ENCODE measurements around the gene LRRK2. TPM values are rescaled to one million over a fixed set of nuclear protein-coding genes. Genes with fewer than 3 reads are reported as not detected.

LRRK2 gene
- total and polyA plus RNA-seq, 10 of the 15 experiments (the other 5 are each of a cell fraction or from before 2014, with no cell fraction given), result 0.80 to 32.6 (median 1.4) TPM

GRCh38 chr12:40238979-40239378 is 14.2 kb downstream of the LRRK2 start:
- Histone ChIP-seq H3K36me3 (ENCODE audit: control insufficient read depth in 2 of 2, insufficient read depth in 2 of 2, low read length in 1 of 2) (no peaks in the 10 kb centered on the region), H3K79me2 (ENCODE audit: control insufficient read depth, insufficient read depth, low read length) (no peaks in the 10 kb centered on the region), H3K4me3 (no peak overlapping the region), H3K27me3 (replicated peaks in 1 of 2; ENCODE audit: control insufficient read depth in 2 of 2, insufficient read depth in 2 of 2, low read length in 1 of 2) (no peaks in the 10 kb centered on the region), H3K9ac (ENCODE audit: control insufficient read depth, insufficient read depth, low read length) (no peak overlapping the region), H2AFZ (ENCODE audit: control insufficient read depth, low read depth, low read length) (no peak overlapping the region), H4K20me1 (ENCODE audit: control insufficient read depth, insufficient read depth) (no peaks in the 10 kb centered on the region), H3K27ac (ENCODE audit: control insufficient read depth, insufficient read depth) (no peak overlapping the region), H3K4me1 (ENCODE audit: control insufficient read depth, insufficient read depth, low read length) (no peaks in the 10 kb centered on the region), H3K9me3 (replicated peaks; ENCODE audit: control insufficient read depth, insufficient read depth, low read length) (no peaks in the 10 kb centered on the region; the same call in 2 of the 3 replicates), H3K4me2 (ENCODE audit: control insufficient read depth, insufficient read depth) (no peak overlapping the region)
- intact Hi-C loops (cut with micrococcal nuclease; ENCODE audit: unreplicated experiment) (no loop called here), in situ Hi-C loops (cut with MboI) (no loop called here)
- 89% methylated on average over 5 of the region's 5 CpGs for WGBS (ENCODE audit: insufficient coverage, insufficient replicate concordance, low lambda C conversion rate, missing lambda C conversion rate)
- ATAC-seq (no peak), DNase-seq (ENCODE audit: low read depth, low spot score) (no peak), FAIRE-seq (no peak)
- ChIA-PET POLR2A (interaction anchor here (1.5 to 2.1 kb wide), 2 partner anchors 9 to 10 kb away, joined by 3 to 6 read pairs; no protein-coding TSS in a partner anchor), CTCF (interaction anchor here (0.9 to 1.8 kb wide), 4 partner anchors 10 to 86 kb away, joined by 3 to 6 read pairs (median 4); no protein-coding TSS in a partner anchor), SMC1A (ENCODE audit: uncharacterized antibody, unreplicated experiment) (interaction anchor here (1.0 to 1.4 kb wide), 5 partner anchors 10 to 63 kb away, joined by 3 to 8 read pairs (median 4); no protein-coding TSS in a partner anchor), RAD21 (ENCODE audit: unreplicated experiment) (no interaction called here)
- no TSS peak for BruUV-seq (replicated peaks)
- TF ChIP-seq HDAC2 (IDR thresholded peaks at IDR 0.05) (no peak), NKRF (conservative IDR thresholded peaks at IDR 0.05) (no peak), CREB1 (IDR thresholded peaks at IDR 0.05; ENCODE audit: low read depth) (no peak), ZNF592 (IDR thresholded peaks at IDR 0.05) (no peak)
